HUES64 (cell line): ENCODE measurements around the gene FOXP1.
A peak's percentile ranks its signal among the peaks of the same experiment; 100 is the strongest.

Experiments
- H3K27ac ChIP-seq: 2 replicates; pipeline ENCODE4 v1.7.0; 2013; ENCODE audit warnings: low read depth, low read length, inconsistent platforms
- H3K27me3 ChIP-seq: 2 replicates; pipeline ENCODE4 v1.6.1; 2013; ENCODE audit warnings: mild to moderate bottlenecking, low read length; ENCODE audit not compliant: insufficient read depth
- H3K36me3 ChIP-seq: 2 replicates; pipeline ENCODE4 v1.6.1; 2013; ENCODE audit warnings: mild to moderate bottlenecking, low read length; ENCODE audit not compliant: insufficient read depth
- H3K4me1 ChIP-seq: 2 replicates; pipeline ENCODE4 v1.6.1; 2013; ENCODE audit warnings: mild to moderate bottlenecking, low read length, moderate library complexity; ENCODE audit not compliant: insufficient read depth
- H3K4me3 ChIP-seq: 2 replicates; pipeline ENCODE4 v1.5.1; 2013; ENCODE audit warnings: mild to moderate bottlenecking, low read length, moderate library complexity
- H3K9ac ChIP-seq: 2 replicates; pipeline ENCODE4 v1.6.1; 2013; ENCODE audit warnings: mild to moderate bottlenecking, low read depth, low read length
- H3K9me3 ChIP-seq: 2 replicates; pipeline ENCODE4 v1.6.1; 2013; ENCODE audit warnings: low read depth, low read length; ENCODE audit not compliant: insufficient read depth
- WGBS: fragments of 150-250, 120-280 bp; methylation state at CpG from one replicate; pipeline ENCODE4 v1.1.7; 2013; ENCODE audit warnings: missing lambda C conversion rate; 5-methylcytosine and 5-hydroxymethylcytosine counted together

Gene FOXP1

DNA sequence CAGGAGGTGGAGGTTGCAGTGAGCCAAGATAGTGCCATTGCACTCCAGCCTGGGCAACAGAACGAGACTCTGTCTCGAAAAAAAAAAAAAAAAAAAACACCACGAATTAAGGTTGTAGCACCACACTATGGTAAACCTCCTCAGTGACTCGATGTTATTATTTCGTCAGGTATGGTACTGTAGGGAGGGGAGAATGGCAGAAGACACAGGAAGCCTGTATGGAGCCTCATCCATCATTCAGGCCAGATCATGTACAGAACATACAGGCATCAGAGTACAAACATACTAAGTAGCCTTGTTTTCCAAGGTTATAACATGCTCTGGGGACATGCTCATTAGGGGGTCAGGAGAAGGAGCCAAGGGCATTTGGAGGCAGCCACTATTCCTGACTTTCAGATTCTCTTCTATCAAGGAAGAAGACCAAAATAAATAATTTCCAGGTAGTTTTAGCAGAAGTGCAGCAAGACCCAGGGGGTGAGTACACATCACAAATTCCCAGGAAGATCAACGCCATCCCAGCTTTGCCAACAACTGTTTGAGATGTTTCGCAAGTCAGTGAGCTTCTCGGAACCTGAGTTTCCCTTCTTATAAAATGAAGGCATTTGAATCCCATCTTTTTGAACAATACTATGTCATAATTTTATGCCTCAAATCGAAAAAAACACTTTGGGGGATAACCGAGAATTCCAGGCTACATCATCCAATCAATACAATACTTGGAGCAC is 79.8 kb downstream of the FOXP1 start:
- Histone ChIP-seq H3K4me1 (peaks cover 13% of the 10 kb centered on the region), H3K9ac (no peak overlapping the region), H3K9me3 (no peaks in the 10 kb centered on the region), H3K36me3 (no peaks in the 10 kb centered on the region), H3K4me3 (no peak overlapping the region), H3K27ac (no peak overlapping the region), H3K27me3 (no peaks in the 10 kb centered on the region)
- 96% methylated on average over 7 of the region's 10 CpGs for WGBS

DNA sequence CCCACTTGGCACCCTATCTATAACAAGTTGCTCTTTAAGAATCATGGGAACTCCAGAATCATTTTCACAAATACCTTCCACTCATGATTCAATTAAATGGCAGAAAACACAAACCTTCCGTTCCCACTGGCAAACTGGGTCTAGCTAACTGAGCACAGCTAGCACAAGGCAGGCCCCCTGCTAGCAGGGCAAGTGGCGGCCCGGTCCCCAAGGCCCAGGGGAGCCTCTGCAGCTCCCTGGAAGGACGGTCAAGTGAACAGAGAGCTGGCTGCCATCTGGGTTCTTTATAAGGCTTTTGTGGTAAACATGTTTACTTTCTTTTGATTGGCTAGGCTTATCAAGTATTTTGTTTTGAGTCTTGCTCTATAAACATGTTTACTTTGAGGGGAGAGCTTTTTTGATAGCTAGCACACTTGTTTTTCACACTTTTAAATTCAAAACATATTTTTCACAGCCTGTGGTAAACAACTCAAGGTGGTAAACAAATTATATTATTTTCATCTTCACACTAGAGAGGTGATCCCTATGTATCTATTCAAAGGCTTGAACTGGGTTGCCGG is 81.4 kb downstream of the FOXP1 start:
- Histone ChIP-seq H3K27ac (no peak overlapping the region), H3K9me3 (no peaks in the 10 kb centered on the region), H3K4me3 (no peak overlapping the region), H3K27me3 (no peaks in the 10 kb centered on the region), H3K9ac (no peak overlapping the region), H3K36me3 (no peaks in the 10 kb centered on the region), H3K4me1 (peaks cover 27% of the 10 kb centered on the region)
- WGBS: 87% methylated on average over 5 of the region's 5 CpGs

DNA sequence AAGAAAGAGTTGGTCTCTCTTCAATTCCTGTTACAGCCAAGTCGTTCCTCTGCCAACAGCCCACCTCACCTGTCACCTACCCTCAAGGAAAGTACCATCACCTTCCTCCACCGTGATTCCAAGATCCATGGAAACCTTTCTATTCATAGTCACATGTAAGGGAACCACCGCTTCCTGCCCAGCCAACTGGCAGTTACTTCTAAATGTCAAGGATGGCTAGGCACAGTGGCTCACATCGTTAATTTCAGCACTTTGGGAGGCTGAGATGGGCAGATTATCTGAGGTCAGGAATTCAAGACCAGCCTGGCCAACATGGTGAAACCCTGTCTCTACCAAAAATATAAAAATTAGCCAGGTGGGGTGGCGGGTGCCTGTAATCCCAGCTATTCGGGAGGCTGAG is 82.8 kb downstream of the FOXP1 start:
- H3K9ac ChIP-seq: no peak overlapping the region
- H3K9me3 ChIP-seq: no peaks in the 10 kb centered on the region
- no peaks in the 10 kb centered on the region for H3K27me3 ChIP-seq
- peaks cover 36% of the 10 kb centered on the region for H3K4me1 ChIP-seq
- H3K36me3 ChIP-seq: no peaks in the 10 kb centered on the region
- no peak overlapping the region for H3K4me3 ChIP-seq
- WGBS: 94% methylated on average over 6 of the region's 6 CpGs
- H3K27ac ChIP-seq: no peak overlapping the region

DNA sequence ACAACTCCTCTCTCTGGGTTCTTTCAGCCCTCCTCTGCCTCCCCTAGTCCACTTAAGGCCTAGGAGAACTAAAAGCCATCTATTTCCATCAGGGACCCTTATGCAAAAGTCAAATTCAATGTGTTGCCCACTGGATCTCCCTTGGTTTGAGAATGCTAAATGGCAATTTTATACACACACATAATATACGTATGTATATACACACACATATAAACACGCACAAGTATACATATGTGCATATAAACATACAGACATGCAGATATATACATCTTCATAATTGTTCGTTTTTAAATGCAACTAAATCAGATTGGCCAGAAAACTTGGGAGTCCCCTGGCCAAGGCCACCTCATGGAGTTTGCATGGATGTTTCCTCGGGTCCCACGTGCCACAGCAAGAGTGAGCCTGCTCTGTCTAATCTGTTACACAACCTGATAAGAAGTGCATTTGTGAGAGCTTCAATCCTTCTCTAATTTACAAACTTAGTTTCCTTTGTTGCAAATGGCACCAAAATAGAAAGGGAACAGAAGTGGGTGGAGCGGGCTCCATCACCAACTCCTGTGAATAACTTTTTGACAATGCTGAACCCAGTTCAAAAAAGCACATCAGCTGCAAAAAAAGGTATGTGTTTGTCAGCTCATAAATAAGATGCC is 84.2 kb downstream of the FOXP1 start:
- Histone ChIP-seq H3K4me3 (no peak overlapping the region), H3K27me3 (no peaks in the 10 kb centered on the region), H3K36me3 (no peaks in the 10 kb centered on the region), H3K9ac (no peak overlapping the region), H3K27ac (no peak overlapping the region), H3K9me3 (no peaks in the 10 kb centered on the region), H3K4me1 (peaks cover 44% of the 10 kb centered on the region)
- 93% methylated on average over 6 of the region's 6 CpGs for WGBS

DNA sequence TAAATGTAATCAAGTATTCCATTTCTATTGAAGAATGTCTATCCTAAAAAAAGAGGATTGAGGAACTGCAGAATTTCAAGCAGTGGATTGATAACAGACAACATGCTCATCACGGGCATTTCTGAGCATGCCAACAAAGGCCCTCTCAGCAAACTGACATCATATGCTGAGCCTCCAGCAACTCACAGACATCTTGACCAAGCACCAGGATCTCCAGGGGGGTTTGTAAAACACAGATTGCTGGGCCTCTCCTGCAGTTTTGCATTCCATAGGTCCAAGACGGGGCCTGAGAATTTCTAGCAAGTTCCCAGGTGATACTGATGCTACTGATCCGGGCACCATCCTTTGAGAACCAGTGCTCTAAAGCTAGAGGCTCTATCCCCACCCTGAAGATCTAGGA is 85.0 kb downstream of the FOXP1 start:
- no peaks in the 10 kb centered on the region for H3K27me3 ChIP-seq
- H3K36me3 ChIP-seq: no peaks in the 10 kb centered on the region
- WGBS: 83% methylated on average over 3 of the region's 3 CpGs
- H3K9ac ChIP-seq: peak overlapping the region; percentile 27; the same call in 1 of the 2 replicates
- H3K4me1 ChIP-seq: peaks cover 44% of the 10 kb centered on the region
- H3K4me3 ChIP-seq: no peak overlapping the region
- H3K27ac ChIP-seq: peak overlapping the region; percentile 82
- no peaks in the 10 kb centered on the region for H3K9me3 ChIP-seq

DNA sequence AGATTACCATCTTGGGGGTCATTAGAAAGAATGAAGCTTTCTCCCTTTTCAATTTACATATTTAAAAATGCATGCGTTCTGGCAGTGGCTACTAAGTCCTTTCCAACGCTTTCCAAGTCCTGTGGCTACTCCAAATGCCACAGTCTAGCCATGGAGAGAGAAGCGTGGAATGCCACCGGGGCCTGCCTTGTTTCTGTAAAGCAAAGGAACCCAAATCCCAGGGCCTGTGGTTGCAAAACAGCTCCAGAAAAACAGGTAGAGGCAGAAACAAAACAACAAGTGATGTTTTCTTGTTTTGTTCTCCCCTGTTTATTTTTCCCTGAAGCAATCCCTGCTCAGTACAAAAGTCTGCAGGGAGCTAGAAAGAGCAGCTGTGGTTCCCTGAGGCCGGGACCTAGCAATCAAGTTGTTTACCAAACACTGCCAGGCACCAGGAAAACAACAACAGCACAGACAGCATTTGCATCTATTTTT is 85.5 kb downstream of the FOXP1 start:
- peak overlapping the region; percentile 82 for H3K27ac ChIP-seq
- 22% methylated on average over 5 of the region's 5 CpGs for WGBS
- H3K27me3 ChIP-seq: no peaks in the 10 kb centered on the region

DNA sequence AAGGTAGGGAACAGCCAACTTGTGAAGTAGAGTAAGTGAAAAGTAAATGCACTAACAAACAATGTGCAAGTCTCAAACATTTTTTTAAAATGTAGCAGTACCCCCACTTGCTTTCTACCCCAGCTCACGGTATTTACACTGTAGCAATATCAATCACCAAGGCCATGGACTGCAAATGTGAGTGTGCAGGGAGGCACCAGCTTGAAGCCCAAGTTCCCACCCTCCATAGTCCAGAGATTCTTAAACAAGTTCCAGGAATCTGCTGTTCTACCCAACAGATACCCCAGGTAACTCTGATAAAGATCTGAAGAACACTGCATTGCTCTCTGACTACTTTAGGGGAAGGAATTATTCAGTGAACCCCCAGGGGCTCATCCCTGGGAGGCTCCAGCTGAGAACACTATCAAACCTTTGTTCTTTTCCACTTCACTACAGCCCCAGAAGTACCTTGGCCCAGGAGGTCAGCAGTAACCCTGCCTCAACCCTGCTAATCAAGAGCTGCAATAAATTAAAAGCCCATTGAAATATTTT is 86.1 kb downstream of the FOXP1 start:
- no peaks in the 10 kb centered on the region for H3K9me3 ChIP-seq
- H3K27me3 ChIP-seq: no peaks in the 10 kb centered on the region
- H3K27ac ChIP-seq: peak overlapping the region; percentile 82
- WGBS: 35% methylated on average over 1 of the region's 1 CpG
- no peak overlapping the region for H3K4me3 ChIP-seq
- H3K4me1 ChIP-seq: peaks cover 44% of the 10 kb centered on the region
- H3K9ac ChIP-seq: peak overlapping the region; percentile 27
- peaks cover 5% of the 10 kb centered on the region; the same call in 1 of the 2 replicates for H3K36me3 ChIP-seq

More for the DNA sequence above, 85.5 kb downstream of the FOXP1 start:
- 0 out of 2 replicates have a peak, but pooled peaks cover under 1% of the 10 kb centered on the region for H3K36me3 ChIP-seq
- peaks cover 44% of the 10 kb centered on the region for H3K4me1 ChIP-seq
- no peak overlapping the region for H3K4me3 ChIP-seq
- H3K9me3 ChIP-seq: no peaks in the 10 kb centered on the region
- H3K9ac ChIP-seq: peak overlapping the region; percentile 27

DNA sequence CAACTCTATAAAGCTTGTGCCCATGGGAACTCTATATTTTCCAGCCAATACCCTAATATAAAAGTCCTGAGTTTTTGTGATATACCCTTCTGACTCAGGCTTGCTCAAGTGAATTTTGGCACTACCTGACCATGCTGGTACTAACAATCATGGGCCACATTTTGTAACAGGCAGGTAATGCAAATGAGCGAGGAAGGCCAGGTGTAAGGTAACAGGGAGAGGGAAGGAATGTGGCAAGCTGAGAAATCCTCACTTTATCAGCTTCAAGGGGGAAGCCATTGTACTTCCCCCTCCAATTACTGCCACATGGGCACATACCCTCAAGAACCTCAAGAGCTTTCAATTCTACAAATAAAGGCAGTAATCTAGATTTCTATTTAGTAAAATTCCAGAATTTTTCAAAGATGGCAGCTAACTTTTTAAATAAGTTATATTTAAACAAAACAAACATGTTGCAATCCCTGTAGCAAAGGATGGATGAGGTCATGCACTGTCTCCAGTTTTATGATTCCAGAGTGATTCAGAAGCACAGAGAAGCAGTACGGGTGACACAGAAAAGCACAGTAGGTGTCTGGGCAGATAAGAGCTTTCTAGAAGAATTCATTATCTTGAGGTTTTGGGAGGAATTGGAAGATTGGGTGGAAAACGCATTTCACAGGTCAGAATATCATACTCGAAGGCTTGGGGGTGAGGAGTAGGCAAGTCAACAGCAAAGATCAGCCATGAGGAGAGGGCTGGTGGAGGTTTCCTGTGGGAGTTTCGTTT is 87.6 kb downstream of the FOXP1 start:
- WGBS: 87% methylated on average over 5 of the region's 5 CpGs
- H3K36me3 ChIP-seq: peaks cover 13% of the 10 kb centered on the region
- peaks cover 44% of the 10 kb centered on the region for H3K4me1 ChIP-seq
- no peak overlapping the region for H3K9ac ChIP-seq
- peaks cover 7% of the 10 kb centered on the region; the same call in 1 of the 2 replicates for H3K9me3 ChIP-seq
- H3K27me3 ChIP-seq: no peaks in the 10 kb centered on the region
- H3K27ac ChIP-seq: peak overlapping the region; percentile 45
- no peak overlapping the region for H3K4me3 ChIP-seq

DNA sequence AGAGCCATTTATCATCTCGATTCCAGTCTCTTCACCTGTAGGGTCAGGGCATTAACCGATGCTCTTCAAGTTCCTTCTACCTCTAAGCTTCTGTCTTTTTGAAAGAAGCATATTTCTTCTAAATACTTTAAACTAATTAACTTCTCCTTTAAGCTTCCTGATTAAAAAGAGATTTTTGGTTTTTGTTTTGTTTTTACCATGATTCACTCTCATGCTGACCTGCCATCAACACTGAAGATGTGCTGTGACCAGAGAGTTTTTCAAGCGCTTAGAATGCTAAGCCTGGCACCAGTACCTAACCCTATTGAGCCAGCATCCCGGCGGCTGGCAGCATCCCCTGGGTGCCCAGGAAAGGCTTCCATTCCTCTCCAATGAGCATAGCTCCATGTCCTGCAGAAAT is 89.3 kb downstream of the FOXP1 start:
- peaks cover 46% of the 10 kb centered on the region for H3K4me1 ChIP-seq
- H3K27ac ChIP-seq: no peak overlapping the region
- H3K27me3 ChIP-seq: no peaks in the 10 kb centered on the region
- 97% methylated on average over 5 of the region's 5 CpGs for WGBS
- H3K4me3 ChIP-seq: no peak overlapping the region
- H3K9me3 ChIP-seq: peaks cover 8% of the 10 kb centered on the region; the same call in 1 of the 2 replicates
- H3K9ac ChIP-seq: no peak overlapping the region
- H3K36me3 ChIP-seq: peaks cover 13% of the 10 kb centered on the region

DNA sequence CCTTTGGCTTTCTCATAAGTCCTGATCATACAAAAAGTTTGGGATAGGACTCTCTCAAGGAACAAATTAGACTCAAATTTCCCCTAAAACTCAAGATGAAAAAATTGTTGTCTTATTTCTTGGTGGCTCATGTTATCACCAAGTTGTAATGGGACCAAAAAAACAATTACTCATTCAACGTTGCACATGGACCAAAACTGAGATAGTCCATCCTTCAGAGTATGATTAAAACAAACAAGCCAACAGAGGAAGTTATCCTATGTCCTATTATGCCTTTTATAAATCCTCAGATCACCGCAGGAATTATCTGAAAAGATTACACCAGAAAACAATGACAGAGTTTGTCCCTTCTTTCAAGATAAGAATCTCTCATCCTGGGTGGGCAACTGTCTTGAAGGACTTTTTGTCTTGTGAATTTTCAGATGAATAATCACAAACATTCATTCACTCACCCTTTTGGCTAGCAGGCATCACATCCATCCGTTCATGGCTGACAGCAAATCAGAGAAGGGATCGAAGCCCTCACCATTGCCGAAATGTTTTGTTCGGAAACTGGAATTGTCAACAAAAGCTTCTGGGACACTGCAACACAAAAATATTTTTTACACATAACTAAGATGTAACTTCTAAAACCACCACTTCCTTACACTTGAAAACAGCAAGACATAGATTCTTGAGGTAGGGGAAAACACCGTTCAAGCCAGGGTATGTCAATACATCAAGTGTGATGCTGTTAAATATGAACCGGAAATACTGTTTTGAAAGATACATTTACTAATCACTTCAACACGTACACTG is 90.4 kb downstream of the FOXP1 start:
- Histone ChIP-seq H3K9ac (no peak overlapping the region), H3K9me3 (peaks cover 8% of the 10 kb centered on the region; the same call in 1 of the 2 replicates), H3K4me3 (no peak overlapping the region), H3K4me1 (peaks cover 41% of the 10 kb centered on the region), H3K36me3 (peaks cover 13% of the 10 kb centered on the region), H3K27me3 (no peaks in the 10 kb centered on the region), H3K27ac (no peak overlapping the region)
- WGBS: 96% methylated on average over 6 of the region's 9 CpGs
